Measurements from ENCODE around the gene DLX1. TPM values are rescaled to one million over a fixed set of nuclear protein-coding genes. Genes with fewer than 3 reads are reported as not detected.

Gene DLX1
- total and polyA plus RNA-seq, 9 of the 15 experiments (the other 6 are each of a cell fraction or from before 2014, with no cell fraction given): 1.9 to 26.2 (median 9.6) TPM

- TF ChIP-seq REST (IDR thresholded peaks at IDR 0.05; ENCODE audit: borderline replicate concordance): peak; percentile 67; the same call in 1 of the 2 replicates
- TF ChIP-seq REST (CRISPR knock-in tag; IDR thresholded peaks at IDR 0.05; ENCODE audit: low read depth): peak; percentile 60
- no peak for TF ChIP-seq ID3 (CRISPR knock-in tag; IDR thresholded peaks at IDR 0.05)
- peak; percentile 83 for TF ChIP-seq ID3 (tag; IDR thresholded peaks at IDR 0.05)
- TF ChIP-seq COPS2 (conservative IDR thresholded peaks at IDR 0.05): no peak
- no peak for TF ChIP-seq NR4A1 (CRISPR knock-in tag; IDR thresholded peaks at IDR 0.05)
- TF ChIP-seq NR4A1 (tag; IDR thresholded peaks at IDR 0.05): no peak
- TF ChIP-seq TRIM24 (IDR thresholded peaks at IDR 0.05): peak; percentile 33 to 52; a peak in 3 of 4 replicates
- TF ChIP-seq MCM7 (IDR thresholded peaks at IDR 0.05): no peak
- no peak for TF ChIP-seq BRCA1 (IDR thresholded peaks at IDR 0.05)
- no peak for TF ChIP-seq BRCA1 (CRISPR knock-in tag; IDR thresholded peaks at IDR 0.05)
- no peak for TF ChIP-seq ZNF184 (CRISPR knock-in tag; IDR thresholded peaks at IDR 0.05)
- no peak; a peak in 1 of 4 replicates for TF ChIP-seq FOXA3 (CRISPR knock-in tag; conservative IDR thresholded peaks at IDR 0.05 in 1 of 2, IDR thresholded peaks at IDR 0.05 in 1 of 2)
- peak; percentile 7; the same call in 1 of the 2 replicates for TF ChIP-seq CBX5 (IDR thresholded peaks at IDR 0.05; ENCODE audit: borderline replicate concordance, low read depth)
- TF ChIP-seq SAFB (IDR thresholded peaks at IDR 0.05; ENCODE audit: borderline replicate concordance, low read depth, low read length): peak; percentile 95
- no peak for TF ChIP-seq ZNF75A (CRISPR knock-in tag; IDR thresholded peaks at IDR 0.05)
- peak; percentile 91 for TF ChIP-seq ZNF395 (CRISPR knock-in tag; IDR thresholded peaks at IDR 0.05)
- TF ChIP-seq RAD21 (CRISPR knock-in tag; conservative IDR thresholded peaks at IDR 0.05 in 1 of 2, IDR thresholded peaks at IDR 0.05 in 1 of 2): peak; percentile 5 to 30; a peak in 2 of 4 replicates
Measured at GRCh38 chr2:172098650-172099471, 13.6 kb downstream of the DLX1 start (continued).

Data from K562 (cell line).